ENCODE data around the gene ORAI3. TPM values are rescaled to one million over a fixed set of nuclear protein-coding genes. Genes with fewer than 3 reads are reported as not detected.
A peak's percentile ranks its signal among the peaks of the same experiment; 100 is the strongest.

ORAI3 gene
- total and polyA plus RNA-seq, 2 of the 13 experiments (the other 11 are each of a cell fraction or from before 2014, with no cell fraction given): 11.4 to 32.0 TPM

DNA sequence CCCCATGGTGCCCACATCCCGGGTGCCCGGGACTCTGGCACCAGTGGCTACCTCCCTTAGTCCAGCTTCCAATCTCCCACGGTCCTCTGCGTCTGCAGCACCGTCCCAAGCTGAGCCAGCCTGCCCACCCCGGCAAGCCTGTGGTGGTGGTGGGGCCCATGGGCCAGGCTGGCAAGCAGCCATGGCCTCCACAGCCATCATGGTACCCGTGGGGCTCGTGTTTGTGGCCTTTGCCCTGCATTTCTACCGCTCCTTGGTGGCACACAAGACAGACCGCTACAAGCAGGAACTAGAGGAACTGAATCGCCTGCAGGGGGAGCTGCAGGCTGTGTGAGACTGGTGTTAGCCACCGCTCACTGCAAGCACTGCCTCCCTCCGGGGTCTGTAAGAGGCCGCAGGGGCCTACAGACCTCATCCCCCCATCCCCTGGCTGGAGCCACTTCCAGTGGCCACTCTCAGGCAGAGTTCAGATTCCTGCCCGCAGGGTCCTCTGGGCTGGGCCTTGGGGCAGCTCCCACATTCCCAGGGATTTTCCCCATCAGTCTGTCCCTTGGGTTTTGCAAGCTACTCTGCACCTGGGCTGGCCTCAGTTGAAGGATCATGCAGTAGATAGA, 4.8 kb downstream of the ORAI3 start (continued):
- TF ChIP-seq, protein P1, sequence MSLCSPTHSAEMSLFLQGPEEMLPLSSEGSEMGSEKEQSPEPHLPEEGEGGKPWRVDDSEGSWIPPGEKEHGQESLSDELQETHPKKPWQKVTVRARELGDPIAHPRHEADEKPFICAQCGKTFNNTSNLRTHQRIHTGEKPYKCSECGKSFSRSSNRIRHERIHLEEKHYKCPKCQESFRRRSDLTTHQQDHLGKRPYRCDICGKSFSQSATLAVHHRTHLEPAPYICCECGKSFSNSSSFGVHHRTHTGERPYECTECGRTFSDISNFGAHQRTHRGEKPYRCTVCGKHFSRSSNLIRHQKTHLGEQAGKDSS (CRISPR knock-in tag; IDR thresholded peaks at IDR 0.05; ENCODE audit: borderline replicate concordance, low read depth): peak; percentile 89; the same call in 1 of the 2 replicates
- TF ChIP-seq FOXA3 (CRISPR knock-in tag; IDR thresholded peaks at IDR 0.05): peak; percentile 56; the same call in 1 of the 2 replicates
- TF ChIP-seq BHLHE40 (IDR thresholded peaks at IDR 0.05; ENCODE audit: low read length): 0 out of 2 replicates have a peak, but pooled peaks have one; percentile 41
- TF ChIP-seq, protein P2, sequence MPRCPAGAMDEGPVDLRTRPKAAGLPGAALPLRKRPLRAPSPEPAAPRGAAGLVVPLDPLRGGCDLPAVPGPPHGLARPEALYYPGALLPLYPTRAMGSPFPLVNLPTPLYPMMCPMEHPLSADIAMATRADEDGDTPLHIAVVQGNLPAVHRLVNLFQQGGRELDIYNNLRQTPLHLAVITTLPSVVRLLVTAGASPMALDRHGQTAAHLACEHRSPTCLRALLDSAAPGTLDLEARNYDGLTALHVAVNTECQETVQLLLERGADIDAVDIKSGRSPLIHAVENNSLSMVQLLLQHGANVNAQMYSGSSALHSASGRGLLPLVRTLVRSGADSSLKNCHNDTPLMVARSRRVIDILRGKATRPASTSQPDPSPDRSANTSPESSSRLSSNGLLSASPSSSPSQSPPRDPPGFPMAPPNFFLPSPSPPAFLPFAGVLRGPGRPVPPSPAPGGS (CRISPR knock-in tag; IDR thresholded peaks at IDR 0.05): peak; percentile 81; the same call in 1 of the 2 replicates
- TF ChIP-seq GABPB1 (CRISPR knock-in tag; IDR thresholded peaks at IDR 0.05): peak; percentile 59
- TF ChIP-seq YEATS4 (CRISPR knock-in tag; IDR thresholded peaks at IDR 0.05; ENCODE audit: borderline replicate concordance): no peak
- TF ChIP-seq GATAD2A (CRISPR knock-in tag; IDR thresholded peaks at IDR 0.05): peak; percentile 68
- peak; percentile 22; the same call in 1 of the 2 replicates for TF ChIP-seq ZNF263 (CRISPR knock-in tag; IDR thresholded peaks at IDR 0.05)
- TF ChIP-seq AHR (CRISPR knock-in tag; IDR thresholded peaks at IDR 0.05): 0 out of 2 replicates have a peak, but pooled peaks have one; percentile 23
- peak; percentile 41; the same call in 1 of the 2 replicates for TF ChIP-seq ARHGAP35 (CRISPR knock-in tag; IDR thresholded peaks at IDR 0.05; ENCODE audit: borderline replicate concordance)
- TF ChIP-seq YY1 (IDR thresholded peaks at IDR 0.05; ENCODE audit: insufficient read depth, insufficient replicate concordance, low read depth, low read length): peak; percentile 61
- TF ChIP-seq ZNF776 (CRISPR knock-in tag; IDR thresholded peaks at IDR 0.05): peak; percentile 45; the same call in 1 of the 2 replicates
- TF ChIP-seq GLI4 (CRISPR knock-in tag; IDR thresholded peaks at IDR 0.05; ENCODE audit: borderline replicate concordance): peak; percentile 70; the same call in 1 of the 2 replicates
- TF ChIP-seq, protein P3, sequence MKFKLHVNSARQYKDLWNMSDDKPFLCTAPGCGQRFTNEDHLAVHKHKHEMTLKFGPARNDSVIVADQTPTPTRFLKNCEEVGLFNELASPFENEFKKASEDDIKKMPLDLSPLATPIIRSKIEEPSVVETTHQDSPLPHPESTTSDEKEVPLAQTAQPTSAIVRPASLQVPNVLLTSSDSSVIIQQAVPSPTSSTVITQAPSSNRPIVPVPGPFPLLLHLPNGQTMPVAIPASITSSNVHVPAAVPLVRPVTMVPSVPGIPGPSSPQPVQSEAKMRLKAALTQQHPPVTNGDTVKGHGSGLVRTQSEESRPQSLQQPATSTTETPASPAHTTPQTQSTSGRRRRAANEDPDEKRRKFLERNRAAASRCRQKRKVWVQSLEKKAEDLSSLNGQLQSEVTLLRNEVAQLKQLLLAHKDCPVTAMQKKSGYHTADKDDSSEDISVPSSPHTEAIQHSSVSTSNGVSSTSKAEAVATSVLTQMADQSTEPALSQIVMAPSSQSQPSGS (CRISPR knock-in tag; IDR thresholded peaks at IDR 0.05): peak; percentile 72
- TF ChIP-seq REL (CRISPR knock-in tag; conservative IDR thresholded peaks at IDR 0.05): no peak; the same call in 1 of the 2 replicates
- peak; percentile 23; the same call in 1 of the 2 replicates for TF ChIP-seq KDM3A (CRISPR knock-in tag; IDR thresholded peaks at IDR 0.05; ENCODE audit: low read depth)
- peak; percentile 67; the same call in 1 of the 2 replicates for TF ChIP-seq REPIN1 (CRISPR knock-in tag; IDR thresholded peaks at IDR 0.05; ENCODE audit: borderline replicate concordance, low read depth)
- peak; percentile 40 for TF ChIP-seq IKZF4 (CRISPR knock-in tag; IDR thresholded peaks at IDR 0.05; ENCODE audit: borderline replicate concordance, low read depth, not compliant biosample characterization)
- TF ChIP-seq HNRNPL (IDR thresholded peaks at IDR 0.05; ENCODE audit: low read depth, low read length): peak; percentile 94
- peak; percentile 93 for TF ChIP-seq RAD21 (CRISPR knock-in tag; IDR thresholded peaks at IDR 0.05)
- TF ChIP-seq ZNF772 (CRISPR knock-in tag; IDR thresholded peaks at IDR 0.05): 0 out of 2 replicates have a peak, but pooled peaks have one; percentile 36
- TF ChIP-seq ZNF605 (CRISPR knock-in tag; IDR thresholded peaks at IDR 0.05): peak; percentile 78
- no peak; the same call in 1 of the 2 replicates for TF ChIP-seq RFXAP (CRISPR knock-in tag; IDR thresholded peaks at IDR 0.05; ENCODE audit: borderline replicate concordance)
- TF ChIP-seq, protein P4, sequence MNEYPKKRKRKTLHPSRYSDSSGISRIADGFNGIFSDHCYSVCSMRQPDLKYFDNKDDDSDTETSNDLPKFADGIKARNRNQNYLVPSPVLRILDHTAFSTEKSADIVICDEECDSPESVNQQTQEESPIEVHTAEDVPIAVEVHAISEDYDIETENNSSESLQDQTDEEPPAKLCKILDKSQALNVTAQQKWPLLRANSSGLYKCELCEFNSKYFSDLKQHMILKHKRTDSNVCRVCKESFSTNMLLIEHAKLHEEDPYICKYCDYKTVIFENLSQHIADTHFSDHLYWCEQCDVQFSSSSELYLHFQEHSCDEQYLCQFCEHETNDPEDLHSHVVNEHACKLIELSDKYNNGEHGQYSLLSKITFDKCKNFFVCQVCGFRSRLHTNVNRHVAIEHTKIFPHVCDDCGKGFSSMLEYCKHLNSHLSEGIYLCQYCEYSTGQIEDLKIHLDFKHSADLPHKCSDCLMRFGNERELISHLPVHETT (CRISPR knock-in tag; conservative IDR thresholded peaks at IDR 0.05): 0 out of 2 replicates have a peak, but pooled peaks have one; percentile 18
